Stimulated activated CD8-positive, alpha-beta memory T cell treated with anti-CD3 and anti-CD28 coated beads, Interleukin-12 subunit alpha, Interleukin-12 subunit beta, amount 100 ng/mL, for 24 hours (primary cell): Measurements from ENCODE around the gene RHD.
A peak's percentile ranks its signal among the peaks of the same experiment; 100 is the strongest.
"Not testable (repeated sequence)": the region's sequence is repeated elsewhere in the genome, so short reads cannot be mapped to it uniquely, and the experiment has no call there.

Experiments used
- DNase-seq: peaks from one replicate; pipeline ENCODE4 v3.0.0-alpha.2; 2020; ENCODE audit errors: extremely low read depth

The RHD gene

DNA sequence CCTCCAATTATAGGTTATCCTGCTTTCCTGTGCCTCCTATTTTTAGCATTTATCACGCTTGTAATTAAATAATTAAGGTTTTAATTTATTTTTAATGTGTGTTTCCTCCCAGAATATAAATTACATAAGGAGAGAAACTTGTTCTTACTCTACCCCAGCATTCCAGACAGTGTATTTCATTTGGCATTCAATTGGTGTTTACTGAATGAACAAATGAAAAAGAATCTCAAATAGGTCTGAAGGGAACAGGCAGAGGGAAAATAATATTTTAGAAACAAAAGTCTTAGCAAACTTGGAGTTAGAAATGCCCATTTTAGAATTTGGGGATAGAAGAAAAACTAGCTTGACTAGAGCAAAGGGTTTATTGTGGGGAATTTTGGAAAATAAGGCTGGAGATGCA, 15.1 kb upstream of the RHD start:
- DNase-seq = no peak

DNA sequence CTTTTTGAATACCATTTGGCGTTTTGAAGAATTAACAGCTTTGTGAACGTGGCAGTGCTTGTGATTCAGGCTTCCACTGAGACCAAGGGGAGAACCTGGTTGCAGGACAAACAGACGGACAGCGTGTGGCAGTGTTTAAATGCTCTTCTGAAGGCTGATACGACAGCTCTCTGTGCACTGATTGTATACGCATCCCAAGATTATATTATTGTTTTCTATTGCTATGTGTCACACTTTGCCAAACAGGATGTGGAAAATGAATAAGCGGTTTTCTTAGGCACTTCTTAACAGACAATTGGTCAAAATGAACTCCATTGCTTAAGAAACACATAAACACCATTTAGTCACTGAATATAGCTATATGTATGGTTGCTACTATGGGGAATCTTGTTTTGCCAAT, 12.5 kb upstream of the RHD start:
- not testable (repeated sequence) for DNase-seq

DNA sequence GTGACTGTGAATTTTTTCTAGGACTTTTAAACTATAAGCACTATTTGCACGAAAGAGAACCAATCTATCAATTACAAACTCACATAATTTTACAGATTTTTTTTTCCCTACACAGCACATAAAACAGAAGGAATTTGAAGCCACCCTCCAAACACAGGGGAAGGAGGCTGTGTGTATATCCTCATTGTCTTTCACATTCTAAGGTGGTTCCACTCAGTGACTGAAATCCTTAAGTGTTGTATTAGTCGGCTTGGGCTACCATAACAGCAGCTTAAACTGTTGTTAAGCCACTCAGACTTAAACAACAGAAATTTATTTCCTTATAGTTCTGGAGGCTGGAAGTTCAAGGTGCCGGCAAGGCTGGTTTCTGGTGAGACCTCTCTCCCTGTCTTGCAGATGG, 12.0 kb upstream of the RHD start:
- DNase-seq = not testable (repeated sequence)

GRCh38 chr1:25266554-25267287, 5.6 kb upstream of the RHD start:
- DNase-seq = not testable (repeated sequence)

DNA sequence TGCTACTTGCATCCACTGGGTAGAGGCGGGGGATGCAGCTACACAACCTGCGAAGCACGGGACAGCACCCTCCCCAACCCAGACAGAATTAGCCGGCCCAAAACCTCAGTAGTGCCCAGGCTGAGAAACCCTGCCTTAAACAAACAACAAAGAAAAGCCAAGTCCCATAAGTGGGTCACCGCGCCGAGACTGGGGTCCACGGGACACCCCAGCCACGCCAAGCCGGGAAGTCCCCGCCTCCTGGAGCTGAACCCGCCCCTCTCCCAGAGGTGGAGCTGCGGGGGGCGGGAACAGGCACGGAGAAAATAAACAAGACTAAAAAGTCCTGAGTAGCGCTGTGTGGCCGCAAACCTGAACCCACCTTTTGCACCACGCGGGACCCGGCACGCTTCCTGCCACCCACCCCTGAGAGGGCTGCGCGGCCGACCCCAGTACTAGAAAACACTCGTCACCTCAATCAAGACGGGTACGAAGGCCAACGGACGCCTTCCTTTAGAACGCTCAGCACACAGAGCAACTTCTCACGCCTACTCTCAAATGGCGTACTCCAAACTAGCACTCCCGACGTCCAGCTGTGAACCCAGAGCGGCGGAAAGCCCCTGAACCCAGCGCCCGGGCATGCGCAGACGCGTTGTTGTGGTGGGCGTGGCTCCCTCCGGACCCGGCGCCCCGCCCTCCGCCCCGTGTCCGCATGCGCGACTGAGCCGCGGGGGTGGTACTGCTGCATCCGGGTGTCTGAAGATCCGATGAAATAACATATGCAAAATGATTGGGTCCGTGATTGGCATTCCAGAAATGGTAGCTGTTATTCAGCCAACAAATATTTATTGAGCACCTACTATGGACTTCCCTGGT, 4.8 kb upstream of the RHD start:
- peak; percentile 72 for DNase-seq

DNA sequence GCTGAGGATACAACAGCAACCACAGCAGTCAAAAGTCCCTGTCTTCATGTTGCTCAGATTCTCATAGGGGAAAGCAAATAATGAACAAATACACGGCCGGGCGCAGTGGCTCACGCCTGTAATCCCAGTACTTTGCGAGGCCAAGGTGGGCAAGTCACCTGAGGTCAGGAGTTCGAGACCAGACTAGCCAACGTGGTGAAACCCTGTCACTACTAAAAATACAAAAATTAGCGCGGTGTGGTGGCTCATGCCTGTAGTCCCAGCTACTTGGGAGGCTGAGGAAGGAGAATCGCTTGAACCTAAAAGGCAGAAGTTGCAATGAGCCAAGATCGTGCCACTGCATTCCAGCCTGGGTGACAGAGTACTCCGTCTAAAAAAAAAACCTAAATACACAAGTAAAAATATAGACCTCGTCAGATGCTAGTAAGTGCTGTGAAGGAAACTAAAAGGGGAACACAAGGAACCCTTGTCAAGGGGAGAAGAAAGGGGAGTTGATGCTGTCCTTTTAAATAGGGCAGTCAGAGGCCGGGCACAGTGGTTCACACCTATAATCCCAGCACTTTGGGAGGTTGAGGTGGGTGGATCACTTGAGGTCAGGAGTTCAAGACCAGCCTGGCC, 4.1 kb upstream of the RHD start:
- DNase-seq = not testable (repeated sequence)

- not testable (repeated sequence) for DNase-seq
Observed at GRCh38 chr1:25275648-25276047, 3.3 kb downstream of the RHD start.

GRCh38 chr1:25277295-25277694, 5.0 kb downstream of the RHD start:
- not testable (repeated sequence) for DNase-seq

- DNase-seq = not testable (repeated sequence)
Observed at GRCh38 chr1:25278358-25278757, 6.0 kb downstream of the RHD start.

DNA sequence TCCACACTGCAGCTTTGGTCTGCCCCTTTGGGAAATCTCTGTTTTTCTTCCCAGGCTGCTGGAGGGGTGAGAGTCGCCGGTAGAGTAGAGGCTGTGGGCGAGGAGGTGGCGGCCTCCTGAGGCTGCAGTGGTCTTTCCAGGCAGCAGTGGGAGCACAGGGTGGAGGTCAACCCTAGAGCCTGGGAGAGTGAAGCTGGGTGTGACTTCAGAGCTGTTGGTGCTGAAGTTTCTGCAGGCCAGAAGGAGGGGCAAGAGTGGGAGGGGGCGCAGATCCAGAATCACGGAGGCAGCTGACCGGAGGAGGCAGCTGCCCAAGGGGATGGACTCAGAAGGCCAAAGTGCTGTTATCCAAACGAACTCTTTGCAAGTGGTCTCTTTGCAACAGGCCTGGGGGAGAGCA, 6.5 kb downstream of the RHD start:
- not testable (repeated sequence) for DNase-seq

DNA sequence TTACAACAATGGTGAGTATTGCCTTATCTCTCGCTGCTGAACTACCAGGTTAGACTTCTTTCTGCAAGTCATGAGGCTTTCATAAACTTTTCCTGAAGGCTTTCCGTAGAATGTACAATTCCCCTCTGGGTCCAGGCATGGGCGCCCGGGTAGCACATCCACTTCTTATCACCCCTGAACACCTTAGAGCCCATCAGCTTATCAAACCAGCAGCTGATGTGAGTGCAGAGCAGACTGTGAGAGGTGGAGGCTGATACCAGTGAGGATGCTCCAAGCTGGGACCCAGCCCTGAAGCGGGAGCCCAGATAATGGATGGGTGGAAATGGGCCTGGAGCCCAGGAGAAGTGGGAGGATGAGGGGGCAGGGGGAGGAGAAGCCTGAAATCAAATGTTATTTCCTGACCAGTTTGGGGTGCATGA, 7.4 kb downstream of the RHD start:
- DNase-seq = not testable (repeated sequence)

DNA sequence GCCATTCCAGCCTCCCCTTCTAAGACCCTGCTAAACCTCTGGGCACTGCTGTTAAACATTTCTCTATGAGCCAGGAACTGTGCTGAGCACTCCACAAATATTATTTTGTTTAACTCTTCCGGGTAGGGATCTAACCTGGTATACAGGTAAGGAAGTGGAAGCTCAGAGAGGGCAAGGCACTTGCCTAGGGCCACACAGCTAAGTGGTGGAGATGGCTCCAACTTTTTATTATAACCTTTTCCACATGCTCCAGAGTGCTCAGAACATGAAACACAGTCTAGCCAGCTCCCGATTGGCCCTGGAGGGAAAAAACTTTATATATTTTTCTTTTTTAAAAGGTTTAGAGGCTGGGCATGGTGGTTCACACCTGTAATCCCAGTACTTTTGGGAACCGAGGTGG, 13.6 kb downstream of the RHD start:
- DNase-seq = not testable (repeated sequence)

- not testable (repeated sequence) for DNase-seq
Observed at GRCh38 chr1:25287164-25287563, 14.9 kb downstream of the RHD start.

GRCh38 chr1:25288573-25289101, 16.3 kb downstream of the RHD start:
- not testable (repeated sequence) for DNase-seq

DNA sequence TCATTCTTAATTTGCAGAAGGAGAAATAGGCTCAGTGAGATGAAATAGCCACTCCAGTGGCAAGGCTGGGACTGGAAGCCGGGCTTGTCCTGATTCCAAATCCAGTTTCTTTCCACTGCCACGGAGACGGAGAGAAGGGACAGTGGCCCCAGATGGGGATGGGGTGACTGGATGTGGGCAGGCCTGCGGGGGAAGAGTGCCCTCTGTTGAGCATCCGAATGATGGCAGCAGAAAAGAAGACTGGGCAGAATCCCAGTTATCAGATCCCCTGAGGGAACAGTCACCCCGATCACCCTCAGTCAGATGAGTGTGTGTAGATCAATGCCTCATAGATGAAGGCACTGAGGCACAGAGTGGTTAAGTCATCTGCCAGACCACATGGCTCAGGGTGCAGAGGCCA, 17.7 kb downstream of the RHD start:
- DNase-seq = not testable (repeated sequence)

- not testable (repeated sequence) for DNase-seq
Observed at GRCh38 chr1:25293426-25293825, 21.1 kb downstream of the RHD start.

DNA sequence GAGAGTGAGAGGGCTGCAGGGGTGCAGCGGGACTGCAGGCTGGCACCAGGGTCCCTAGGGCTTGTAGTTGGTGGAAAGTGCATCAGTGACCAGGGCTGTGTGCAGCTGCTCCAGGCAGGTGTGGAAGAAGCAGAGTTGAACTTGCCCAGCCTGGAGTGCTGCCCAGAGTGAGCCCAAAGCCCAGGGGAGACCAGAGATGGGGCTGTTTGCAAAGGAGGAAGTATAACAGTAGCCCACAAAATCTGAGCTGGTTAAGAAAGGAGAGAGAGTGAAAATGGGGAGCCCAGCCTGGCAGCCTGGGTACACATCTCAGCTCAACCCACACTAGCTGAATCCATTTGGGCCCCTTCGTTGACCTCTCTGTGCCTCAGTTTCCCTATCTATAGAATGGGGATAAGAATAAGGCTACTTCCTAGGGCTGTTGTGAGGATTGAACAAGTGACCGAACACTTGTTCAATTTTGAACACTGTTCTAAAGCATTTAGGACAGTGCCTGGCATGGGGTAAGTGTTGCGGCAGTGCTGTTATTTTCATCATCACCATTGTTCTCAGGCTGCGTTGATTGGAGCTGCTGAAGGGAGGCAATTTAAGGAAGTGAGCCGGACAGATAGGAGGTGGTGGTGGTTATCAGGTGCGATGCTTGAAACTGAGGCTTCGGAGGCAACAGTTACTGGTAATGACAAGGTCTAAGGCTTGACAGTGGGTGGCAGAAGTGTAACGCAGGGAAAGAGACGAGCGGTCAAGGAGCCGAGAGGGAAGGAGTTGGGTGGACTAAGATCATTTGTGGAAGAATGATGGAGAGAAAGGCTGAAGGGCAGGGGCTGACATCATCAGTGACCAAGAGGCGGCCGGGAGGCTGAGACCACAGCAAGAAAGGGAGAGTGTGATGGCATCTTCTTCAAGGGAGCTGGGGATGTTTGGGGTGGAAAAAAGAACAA, 22.8 kb downstream of the RHD start:
- DNase-seq = not testable (repeated sequence)

DNA sequence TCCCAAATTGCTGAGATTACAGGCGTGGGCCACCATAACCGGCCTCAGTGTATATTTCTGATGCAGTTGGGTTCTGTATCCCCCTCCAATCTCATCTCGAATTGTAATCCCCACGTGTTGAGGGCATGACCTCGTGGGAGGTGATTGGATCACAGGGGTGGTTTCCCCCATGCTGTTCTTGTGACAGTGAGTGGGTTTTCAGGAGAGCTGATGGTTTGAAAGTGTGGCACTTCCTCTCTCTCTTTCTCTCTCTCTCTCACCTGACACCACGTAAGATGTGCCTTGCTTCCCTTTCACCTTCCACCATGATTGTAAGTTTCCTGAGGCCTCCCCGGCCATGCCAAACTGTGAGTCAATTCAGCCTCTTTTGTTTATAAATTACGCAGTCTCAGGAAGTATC, 24.2 kb downstream of the RHD start:
- DNase-seq = not testable (repeated sequence)

DNA sequence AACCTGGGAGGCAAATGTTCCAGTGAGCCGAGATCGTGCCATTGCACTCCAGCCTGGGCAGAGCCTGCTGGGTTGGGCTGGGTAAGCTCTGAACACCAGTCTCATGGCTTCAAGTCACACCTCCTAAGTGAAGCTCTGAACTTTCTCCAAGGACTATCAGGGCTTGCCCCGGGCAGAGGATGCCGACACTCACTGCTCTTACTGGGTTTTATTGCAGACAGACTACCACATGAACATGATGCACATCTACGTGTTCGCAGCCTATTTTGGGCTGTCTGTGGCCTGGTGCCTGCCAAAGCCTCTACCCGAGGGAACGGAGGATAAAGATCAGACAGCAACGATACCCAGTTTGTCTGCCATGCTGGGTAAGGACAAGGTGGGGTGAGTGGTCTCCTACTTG, 28.4 kb downstream of the RHD start:
- DNase-seq = not testable (repeated sequence)

DNA sequence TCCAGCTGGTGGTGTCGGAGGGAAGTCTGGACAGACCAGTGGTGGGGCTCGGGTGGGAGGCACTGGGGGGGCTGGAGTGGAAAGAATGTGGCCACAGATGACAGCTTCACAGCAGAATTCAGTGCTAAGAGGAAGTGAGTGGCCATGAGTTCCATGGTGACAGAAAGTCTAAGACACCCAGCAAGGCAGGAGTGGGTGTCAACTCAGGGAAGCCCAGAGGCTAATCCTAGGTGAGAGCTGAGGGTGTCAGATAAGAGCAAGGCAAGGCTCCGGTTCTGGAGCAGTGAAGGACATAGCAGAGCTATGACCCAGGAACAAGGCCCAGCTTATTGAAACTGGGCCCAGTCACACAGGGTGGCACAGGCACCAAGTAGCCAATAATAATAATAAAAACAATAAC, 30.0 kb downstream of the RHD start:
- DNase-seq = not testable (repeated sequence)

DNA sequence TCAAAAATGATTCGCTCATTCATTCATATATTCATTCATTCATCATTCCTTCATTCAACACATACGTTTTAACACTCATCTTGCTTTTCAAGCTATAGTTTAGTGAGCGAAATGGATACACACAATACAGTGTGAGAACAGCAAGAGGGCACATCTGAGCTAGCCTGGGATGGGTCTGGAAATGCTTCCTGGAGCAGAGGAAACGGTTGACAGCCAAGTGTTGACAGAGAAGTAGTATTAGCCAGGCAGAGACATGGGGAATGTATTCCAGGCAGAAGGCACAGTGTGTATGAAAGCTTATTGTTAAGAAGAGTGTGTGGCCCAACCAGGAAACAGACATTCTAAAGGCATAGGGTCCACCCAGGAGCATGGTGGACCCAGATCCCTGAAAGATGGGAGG, 32.6 kb downstream of the RHD start:
- not testable (repeated sequence) for DNase-seq
